ENCODE data around the gene ABHD14A. TPM values are rescaled to one million over a fixed set of nuclear protein-coding genes. Genes with fewer than 3 reads are reported as not detected.
"Not testable (repeated sequence)": the region's sequence is repeated elsewhere in the genome, so short reads cannot be mapped to it uniquely, and the experiment has no call there.

Gene ABHD14A
- total RNA-seq, 1 donor: 18.8 TPM

DNA sequence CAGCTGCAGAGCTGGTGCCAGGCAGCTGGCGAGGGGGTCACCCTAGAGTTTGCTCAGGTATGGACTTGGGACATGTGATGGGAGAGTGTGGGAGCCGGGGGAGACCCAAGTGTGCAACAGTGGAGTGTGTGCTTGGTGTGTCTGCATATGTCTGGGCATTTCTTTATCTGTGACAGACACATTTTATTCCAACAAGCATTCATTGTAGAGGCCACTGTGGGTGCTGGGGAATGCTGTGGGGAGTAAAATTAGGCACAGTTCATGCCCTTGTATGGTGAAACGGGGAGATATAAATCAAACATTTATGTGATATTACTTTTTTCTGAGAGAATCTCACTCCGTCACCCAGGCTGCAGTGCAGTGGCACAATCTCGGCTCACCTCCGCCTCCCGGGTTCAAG, 12.7 kb downstream of the ABHD14A start:
- H3K79me2 ChIP-seq (ENCODE audit: insufficient read depth, low read length): peaks cover 16% of the 10 kb centered on the region
- no peak overlapping the region for H3K27ac ChIP-seq (ENCODE audit: low read depth, low read length)
- H3K9me3 ChIP-seq (ENCODE audit: low read depth, low read length): no peaks in the 10 kb centered on the region
- no peaks in the 10 kb centered on the region for H3K27me3 ChIP-seq (ENCODE audit: insufficient read depth, low read length)
- no peak overlapping the region for H2AFZ ChIP-seq (ENCODE audit: low read length)
- H3K4me1 ChIP-seq (ENCODE audit: insufficient read depth, low read length): peaks cover 16% of the 10 kb centered on the region
- H4K20me1 ChIP-seq (ENCODE audit: insufficient read depth, low read length): peaks cover 5% of the 10 kb centered on the region
- H3K36me3 ChIP-seq (ENCODE audit: insufficient read depth, low read length): peaks cover 13% of the 10 kb centered on the region
- no peak for DNase-seq (ENCODE audit: insufficient read length, low spot score, missing footprints)
- H3K4me2 ChIP-seq (ENCODE audit: insufficient read depth, low read length): no peak overlapping the region
- H3K4me3 ChIP-seq (ENCODE audit: insufficient read depth, low read length): no peak overlapping the region
- TF ChIP-seq, protein P1, sequence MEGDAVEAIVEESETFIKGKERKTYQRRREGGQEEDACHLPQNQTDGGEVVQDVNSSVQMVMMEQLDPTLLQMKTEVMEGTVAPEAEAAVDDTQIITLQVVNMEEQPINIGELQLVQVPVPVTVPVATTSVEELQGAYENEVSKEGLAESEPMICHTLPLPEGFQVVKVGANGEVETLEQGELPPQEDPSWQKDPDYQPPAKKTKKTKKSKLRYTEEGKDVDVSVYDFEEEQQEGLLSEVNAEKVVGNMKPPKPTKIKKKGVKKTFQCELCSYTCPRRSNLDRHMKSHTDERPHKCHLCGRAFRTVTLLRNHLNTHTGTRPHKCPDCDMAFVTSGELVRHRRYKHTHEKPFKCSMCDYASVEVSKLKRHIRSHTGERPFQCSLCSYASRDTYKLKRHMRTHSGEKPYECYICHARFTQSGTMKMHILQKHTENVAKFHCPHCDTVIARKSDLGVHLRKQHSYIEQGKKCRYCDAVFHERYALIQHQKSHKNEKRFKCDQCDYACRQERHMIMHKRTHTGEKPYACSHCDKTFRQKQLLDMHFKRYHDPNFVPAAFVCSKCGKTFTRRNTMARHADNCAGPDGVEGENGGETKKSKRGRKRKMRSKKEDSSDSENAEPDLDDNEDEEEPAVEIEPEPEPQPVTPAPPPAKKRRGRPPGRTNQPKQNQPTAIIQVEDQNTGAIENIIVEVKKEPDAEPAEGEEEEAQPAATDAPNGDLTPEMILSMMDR (IDR thresholded peaks at IDR 0.05; ENCODE audit: extremely low read depth, low read depth, low read length): no peak

DNA sequence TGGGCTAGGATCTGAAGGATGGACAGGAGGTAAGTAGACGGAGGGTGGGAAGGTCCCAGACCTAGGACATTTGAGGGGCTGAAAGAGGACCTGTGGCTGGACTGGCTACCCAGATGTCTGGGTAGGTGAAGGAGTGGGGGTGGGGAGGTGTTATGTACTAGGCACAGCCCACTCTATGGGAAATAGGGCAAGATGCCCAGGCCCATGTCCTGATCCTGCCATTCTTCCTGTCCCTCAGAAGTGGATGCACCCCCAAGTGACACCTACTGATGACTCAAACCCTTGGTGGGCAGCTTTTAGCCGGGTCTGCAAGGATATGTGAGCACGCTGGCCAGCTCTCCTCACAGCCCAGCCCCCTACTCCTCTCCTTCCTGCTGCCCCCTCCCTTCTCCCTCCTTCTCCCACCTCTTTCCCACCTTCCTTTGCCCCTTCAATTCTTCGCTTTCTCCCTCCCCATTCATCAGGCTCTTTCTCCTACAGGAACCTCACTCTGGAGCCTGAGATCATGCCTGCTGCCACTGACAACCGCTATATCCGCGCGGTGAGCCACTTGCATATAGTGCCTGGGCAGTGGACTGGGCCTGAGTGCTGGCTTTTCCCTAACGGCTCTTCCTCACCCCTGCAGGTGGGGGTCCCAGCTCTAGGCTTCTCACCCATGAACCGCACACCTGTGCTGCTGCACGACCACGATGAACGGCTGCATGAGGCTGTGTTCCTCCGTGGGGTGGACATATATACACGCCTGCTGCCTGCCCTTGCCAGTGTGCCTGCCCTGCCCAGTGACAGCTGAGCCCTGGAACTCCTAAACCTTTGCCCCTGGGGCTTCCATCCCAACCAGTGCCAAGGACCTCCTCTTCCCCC, 13.7 kb downstream of the ABHD14A start:
- H3K9me3 ChIP-seq (ENCODE audit: low read depth, low read length): no peaks in the 10 kb centered on the region
- no peak overlapping the region for H3K27ac ChIP-seq (ENCODE audit: low read depth, low read length)
- no peak for DNase-seq (ENCODE audit: insufficient read length, low spot score, missing footprints)
- H4K20me1 ChIP-seq (ENCODE audit: insufficient read depth, low read length): peaks cover 7% of the 10 kb centered on the region
- H3K79me2 ChIP-seq (ENCODE audit: insufficient read depth, low read length): peaks cover 17% of the 10 kb centered on the region
- no peak overlapping the region for H3K4me3 ChIP-seq (ENCODE audit: insufficient read depth, low read length)
- no peaks in the 10 kb centered on the region for H3K27me3 ChIP-seq (ENCODE audit: insufficient read depth, low read length)
- H3K4me2 ChIP-seq (ENCODE audit: insufficient read depth, low read length): no peak overlapping the region
- H3K4me1 ChIP-seq (ENCODE audit: insufficient read depth, low read length): peaks cover 14% of the 10 kb centered on the region
- H3K36me3 ChIP-seq (ENCODE audit: insufficient read depth, low read length): peaks cover 18% of the 10 kb centered on the region
- TF ChIP-seq, protein P1 (IDR thresholded peaks at IDR 0.05; ENCODE audit: extremely low read depth, low read depth, low read length): no peak
- no peak overlapping the region for H2AFZ ChIP-seq (ENCODE audit: low read length)

DNA sequence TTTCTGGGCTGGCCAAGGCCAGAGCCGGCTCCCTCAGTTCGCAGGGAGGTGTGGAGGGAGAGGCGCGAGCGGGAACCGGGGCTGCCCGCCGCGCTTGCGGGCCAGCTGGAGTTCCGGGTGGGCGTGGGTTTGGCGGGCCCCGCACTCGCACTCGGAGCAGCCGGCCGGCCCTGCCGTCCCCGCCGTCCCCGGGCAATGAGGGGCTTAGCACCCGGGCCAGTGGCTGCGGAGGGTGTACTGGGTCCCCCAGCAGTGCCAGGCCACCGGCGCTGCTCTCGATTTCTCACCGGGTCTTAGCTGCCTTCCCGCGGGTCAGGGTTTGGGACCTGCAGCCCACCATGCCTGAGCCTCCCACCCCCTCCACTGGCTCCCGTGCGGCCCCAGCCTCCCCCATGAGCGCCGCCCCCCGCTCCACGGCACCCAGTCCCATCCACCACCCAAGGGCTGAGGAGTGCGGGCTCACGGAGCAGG, 15.7 kb downstream of the ABHD14A start:
- H3K79me2 ChIP-seq (ENCODE audit: insufficient read depth, low read length): peaks cover 27% of the 10 kb centered on the region

DNA sequence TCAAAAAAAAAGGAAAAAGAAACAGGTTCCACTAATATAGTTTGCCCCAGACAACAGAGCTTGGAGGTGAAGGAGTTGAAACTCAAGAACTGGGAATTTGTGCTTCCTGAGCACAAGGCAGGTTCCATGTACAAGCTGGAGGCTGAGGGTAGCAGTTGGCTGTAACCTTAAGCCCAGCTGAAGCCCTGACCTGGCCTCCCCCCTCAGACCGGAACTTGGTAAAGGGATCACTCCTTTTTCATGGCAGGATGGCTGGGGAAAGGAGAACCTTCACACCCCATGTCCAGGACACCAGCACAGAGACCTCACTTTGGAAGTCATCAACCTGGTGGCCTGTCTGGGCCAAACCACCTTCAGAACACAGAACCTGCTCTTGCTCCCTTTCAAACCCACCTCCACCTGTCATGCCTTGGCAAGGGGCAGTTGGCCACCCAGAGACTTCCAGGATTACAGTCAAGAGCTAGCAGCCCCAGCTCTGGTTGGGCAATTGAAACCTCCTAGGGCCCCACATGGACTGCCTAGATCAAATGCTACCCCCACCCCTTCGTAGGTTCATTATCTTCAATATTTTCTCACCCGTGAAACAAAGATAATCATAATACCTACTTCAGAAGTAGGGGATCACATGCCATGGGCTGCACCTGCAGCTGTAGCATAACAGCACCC, 17.3 kb downstream of the ABHD14A start:
- Histone ChIP-seq H3K79me2 (ENCODE audit: insufficient read depth, low read length) (peaks cover 29% of the 10 kb centered on the region), H3K4me2 (ENCODE audit: insufficient read depth, low read length) (no peak overlapping the region), H3K4me1 (ENCODE audit: insufficient read depth, low read length) (peaks cover 16% of the 10 kb centered on the region), H3K36me3 (ENCODE audit: insufficient read depth, low read length) (peaks cover 32% of the 10 kb centered on the region), H3K9me3 (ENCODE audit: low read depth, low read length) (no peaks in the 10 kb centered on the region), H3K27ac (ENCODE audit: low read depth, low read length) (no peak overlapping the region), H4K20me1 (ENCODE audit: insufficient read depth, low read length) (peaks cover 20% of the 10 kb centered on the region), H3K4me3 (ENCODE audit: insufficient read depth, low read length) (no peak overlapping the region), H2AFZ (ENCODE audit: low read length) (no peak overlapping the region), H3K27me3 (ENCODE audit: insufficient read depth, low read length) (peaks cover 4% of the 10 kb centered on the region)
- TF ChIP-seq, protein P1 (IDR thresholded peaks at IDR 0.05; ENCODE audit: extremely low read depth, low read depth, low read length): no peak
- no peak for DNase-seq (ENCODE audit: insufficient read length, low spot score, missing footprints)

More for the DNA sequence above, 15.7 kb downstream of the ABHD14A start:
- not testable (repeated sequence) for H3K27me3 ChIP-seq (ENCODE audit: insufficient read depth, low read length); H2AFZ ChIP-seq (ENCODE audit: low read length); H3K9me3 ChIP-seq (ENCODE audit: low read depth, low read length); H3K4me3 ChIP-seq (ENCODE audit: insufficient read depth, low read length); DNase-seq (ENCODE audit: insufficient read length, low spot score, missing footprints); H3K27ac ChIP-seq (ENCODE audit: low read depth, low read length); H3K4me2 ChIP-seq (ENCODE audit: insufficient read depth, low read length)
- peaks cover 32% of the 10 kb centered on the region for H3K36me3 ChIP-seq (ENCODE audit: insufficient read depth, low read length)
- peaks cover 18% of the 10 kb centered on the region for H4K20me1 ChIP-seq (ENCODE audit: insufficient read depth, low read length)
- H3K4me1 ChIP-seq (ENCODE audit: insufficient read depth, low read length): peaks cover 16% of the 10 kb centered on the region

DNA sequence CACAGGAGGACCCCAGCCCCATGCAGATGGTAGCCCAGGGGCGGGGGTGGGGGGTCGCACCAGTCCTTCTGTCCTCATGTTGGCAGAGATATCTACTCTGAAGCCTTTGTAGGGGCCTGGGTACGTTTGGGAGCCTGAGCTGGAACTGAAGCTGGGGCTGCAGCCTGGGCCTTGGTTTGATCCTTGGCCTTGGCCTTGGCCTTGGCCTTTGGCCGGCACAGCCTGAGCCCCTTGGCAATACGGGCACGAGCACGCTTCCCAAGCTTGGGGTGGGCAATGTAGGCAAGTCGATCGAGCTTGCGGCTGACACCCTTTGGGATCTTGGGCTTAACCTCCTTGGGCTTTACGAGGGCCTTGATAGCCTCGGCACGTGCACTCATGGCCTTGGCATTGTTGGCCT, 18.8 kb downstream of the ABHD14A start:
- Histone ChIP-seq H4K20me1 (ENCODE audit: insufficient read depth, low read length) (peaks cover 20% of the 10 kb centered on the region), H3K79me2 (ENCODE audit: insufficient read depth, low read length) (peaks cover 29% of the 10 kb centered on the region), H3K4me1 (ENCODE audit: insufficient read depth, low read length) (peaks cover 16% of the 10 kb centered on the region), H3K36me3 (ENCODE audit: insufficient read depth, low read length) (peaks cover 32% of the 10 kb centered on the region)
- not testable (repeated sequence) for H3K27ac ChIP-seq (ENCODE audit: low read depth, low read length); H3K4me3 ChIP-seq (ENCODE audit: insufficient read depth, low read length); H3K4me2 ChIP-seq (ENCODE audit: insufficient read depth, low read length); H3K9me3 ChIP-seq (ENCODE audit: low read depth, low read length); H3K27me3 ChIP-seq (ENCODE audit: insufficient read depth, low read length); DNase-seq (ENCODE audit: insufficient read length, low spot score, missing footprints); H2AFZ ChIP-seq (ENCODE audit: low read length)
